Endothelial cell of umbilical vein (primary cell): ENCODE data around the gene PCP2. TPM values are rescaled to one million over a fixed set of nuclear protein-coding genes. Genes with fewer than 3 reads are reported as not detected.

Experiments used
- BruUV-seq: library from RNA; stranded (reverse); fragments of 400-500 nt; replicated peaks from 2 replicates; lab custom pipeline; 2021; lab: Mats Ljungman, UMichigan
- CTCF ChIA-PET: fragments of 300-600, 350-600 bp; sonication (Branson Sonifier 250); formaldehyde crosslinking; loops from one replicate; lab custom pipeline; 2021; ENCODE audit warnings: antibody characterized with exemption, inconsistent platforms; lab: Charles Lee
- POLR2A ChIA-PET: fragments of 300-600, 350-600 bp; sonication (Branson Sonifier 250); formaldehyde crosslinking; loops from one replicate; lab custom pipeline; 2021; ENCODE audit warnings: antibody characterized with exemption, inconsistent platforms; lab: Charles Lee
- DNase-seq: peaks from one replicate; pipeline ENCODE4 v3.0.0-alpha.2; 2011; ENCODE audit warnings: low read depth, low spot score
- FAIRE-seq: peaks from 2 replicates; lab custom pipeline; 2011; peaks lifted over from hg19 to GRCh38; lab: Jason Lieb, UNC
- H2AFZ ChIP-seq: 2 replicates; pipeline ENCODE4 v1.6.0; 2012; ENCODE audit warnings: low read depth, low read length, control low read depth, inconsistent platforms
- H3K27ac ChIP-seq: 2 replicates; pipeline ENCODE4 v1.5.1; 2011; ENCODE audit warnings: low read depth, mild to moderate bottlenecking, control low read depth, low read length, moderate library complexity; ENCODE audit not compliant: insufficient read depth
- H3K27me3 ChIP-seq, 2 experiments: 2 replicates each; pipeline versions ENCODE4 v1.6.0 to v1.6.1; 2011; ENCODE audit warnings: low read length in 2 of 2, mixed read lengths in 1 of 2; ENCODE audit not compliant: control insufficient read depth in 2 of 2, insufficient read depth in 2 of 2
- H3K36me3 ChIP-seq, 2 experiments: 2 replicates in 1 of 2; 3 replicates in 1 of 2; pipeline ENCODE4 v1.5.1; 2011; ENCODE audit warnings: low read length in 2 of 2, mild to moderate bottlenecking in 1 of 2, moderate library complexity in 1 of 2; ENCODE audit not compliant: control insufficient read depth in 2 of 2, insufficient read depth in 2 of 2; ENCODE audit errors: extremely low read depth in 1 of 2
- H3K4me1 ChIP-seq: 3 replicates; pipeline ENCODE4 v1.5.1; 2011; ENCODE audit warnings: mild to moderate bottlenecking, low read length; ENCODE audit not compliant: control insufficient read depth, insufficient read depth; ENCODE audit errors: extremely low read depth
- H3K4me2 ChIP-seq: 2 replicates; pipeline ENCODE4 v1.6.1; 2011; ENCODE audit warnings: low read length, control low read depth, mixed read lengths; ENCODE audit not compliant: insufficient read depth
- H3K4me3 ChIP-seq, 3 experiments: fragments of 200-600 bp in 1 of 3; sonication (generic), shearing (Covaris generic) in 1 of 3; replicated peaks in 1 of 3; 2 replicates each; pipeline ENCODE4 v1.5.1; 2011 to 2016; ENCODE audit warnings: control low read depth in 3 of 3, low read length in 3 of 3, mild to moderate bottlenecking in 2 of 3, inconsistent platforms in 1 of 3, low read depth in 1 of 3, moderate library complexity in 1 of 3; ENCODE audit not compliant: insufficient read depth in 1 of 3
- H3K79me2 ChIP-seq: 2 replicates; pipeline ENCODE4 v1.6.0; 2012; ENCODE audit warnings: low read length, inconsistent platforms; ENCODE audit not compliant: control insufficient read depth, insufficient read depth
- H3K9ac ChIP-seq: replicated peaks from 2 replicates; pipeline ENCODE3; 2011; ENCODE audit warnings: low read length, control low read depth; ENCODE audit not compliant: insufficient read depth; ENCODE audit errors: extremely low read depth
- H3K9me1 ChIP-seq: replicated peaks from 3 replicates; pipeline ENCODE4 v1.6.0; 2011; ENCODE audit warnings: mild to moderate bottlenecking, low read length; ENCODE audit not compliant: control insufficient read depth, insufficient read depth; ENCODE audit errors: extremely low read depth
- H3K9me3 ChIP-seq: replicated peaks from 2 replicates; pipeline ENCODE4 v1.5.1; 2012; ENCODE audit warnings: low read length, inconsistent platforms; ENCODE audit not compliant: control insufficient read depth, insufficient read depth
- H4K20me1 ChIP-seq: replicated peaks from 2 replicates; pipeline ENCODE3; 2011; ENCODE audit warnings: mild to moderate bottlenecking, low read length; ENCODE audit not compliant: control insufficient read depth, insufficient read depth; ENCODE audit errors: extremely low read depth
- CTCF ChIP-seq, 2 donors: IDR thresholded peaks; 1 replicate in 1 of 2; 2 replicates in 1 of 2; pipeline ENCODE4 v1.5.1; 2011; ENCODE audit warnings: low read length in 2 of 2, mild to moderate bottlenecking in 2 of 2, moderate library complexity in 2 of 2, control low read depth in 1 of 2, inconsistent platforms in 1 of 2, low read depth in 1 of 2; ENCODE audit not compliant: insufficient read depth in 1 of 2; ENCODE audit errors: extremely low read depth in 1 of 2
- EZH2 ChIP-seq: IDR thresholded peaks from 2 replicates; pipeline ENCODE4 v1.6.1; 2012; ENCODE audit warnings: borderline replicate concordance, low read depth, mild to moderate bottlenecking, moderate library complexity, low read length, inconsistent platforms; ENCODE audit not compliant: severe bottlenecking
- dilution Hi-C: fragments of 300-500 bp; cut with MboI; formaldehyde crosslinking; loops from one replicate; pipeline ENCODE4 v1.15.0; 2019; ENCODE audit warnings: low sequenced_read_pairs; ENCODE audit not compliant: extremely low pct_ligation_motif_present
- intact Hi-C: fragments of 100-400 bp; cut with micrococcal nuclease; formaldehyde crosslinking; loops from one replicate; pipeline ENCODE4 v1.10.0; 2022
- polyA plus RNA-seq, 4 experiments: library from polyadenylated mRNA; depleted of rRNA in 3 of 4; stranded (reverse) in 3 of 4; unstranded in 1 of 4; fragments of >200 nt; gene quantifications; 2 replicates each; pipeline versions ENCODE4 v1.2.1 to v1.2.3, GENCODE V29; 2011 to 2012; ENCODE audit warnings: missing spikeins in 1 of 4
- total RNA-seq: library from RNA; stranded (reverse); gene quantifications from 2 replicates; pipeline ENCODE4 v1.2.3, GENCODE V29; 2021

Gene PCP2
- total and polyA plus RNA-seq, 2 donors (not counting 3 experiments of a cell fraction or from before 2014, with no cell fraction given) = not detected

GRCh38 chr19:7652061-7652641 lies 18.6 kb upstream of the PCP2 start:
- intact Hi-C loops = loop anchor here (1.0 kb wide), 2 partner anchors 28 to 147 kb away; partner anchors contain the start of gene TRAPPC5

More at GRCh38 chr19:7652061-7652641, 18.6 kb upstream of the PCP2 start:
- peak; percentile 79 for DNase-seq
- no peak overlapping the region for H3K9ac ChIP-seq
- peaks cover 0 to 2% of the 10 kb centered on the region in 2 experiments for H3K27me3 ChIP-seq
- TF ChIP-seq EZH2 = no peak
- peak; percentile 90 to 99 for TF ChIP-seq CTCF (IDR thresholded peaks at IDR 0.05; ENCODE audit: extremely low read depth in 1 of 2, insufficient read depth in 1 of 2, low read depth in 1 of 2, low read length in 2 of 2)
- peak overlapping the region; percentile 99 for H2AFZ ChIP-seq
- H3K9me3 ChIP-seq = no peaks in the 10 kb centered on the region
- no peaks in the 10 kb centered on the region for H3K9me1 ChIP-seq
- no TSS peak for BruUV-seq
- no peak overlapping the region for H3K27ac ChIP-seq
- peaks cover 14% of the 10 kb centered on the region for H3K4me1 ChIP-seq
- H4K20me1 ChIP-seq = no peaks in the 10 kb centered on the region
- POLR2A ChIA-PET = no interaction called here
- H3K79me2 ChIP-seq = no peaks in the 10 kb centered on the region
- dilution Hi-C loops = no loop called here
- CTCF ChIA-PET = interaction anchor here (0.7 to 5.1 kb wide), 10 partner anchors 9 to 298 kb away, joined by 3 to 49 read pairs (median 7); partner anchors contain the start of gene TRAPPC5
- no peaks in the 10 kb centered on the region for H3K36me3 ChIP-seq
- FAIRE-seq = peak; percentile 85
- peak overlapping the region in 1 of 3 experiments; percentile 62 for H3K4me3 ChIP-seq
- peak overlapping the region; percentile 90 for H3K4me2 ChIP-seq
